WERI-Rb-1 (cell line): ENCODE measurements around the gene SLC5A10.

Experiments used
- DNase-seq: peaks from one replicate; pipeline ENCODE4 v3.0.0-alpha.2; 2020
- H3K27ac ChIP-seq: fragments of 250-450 bp; sonication (Bioruptor Pico); 2 replicates; pipeline ENCODE4 v1.5.1; 2020; ENCODE audit warnings: mild to moderate bottlenecking, moderate library complexity
- H3K27me3 ChIP-seq: fragments of 250-450 bp; sonication (Bioruptor Pico); 2 replicates; pipeline ENCODE4 v1.5.1; 2021; ENCODE audit warnings: mild to moderate bottlenecking, low read depth, moderate library complexity; ENCODE audit not compliant: insufficient read depth, severe bottlenecking
- H3K36me3 ChIP-seq: fragments of 250-450 bp; sonication (Bioruptor Pico); 2 replicates; pipeline ENCODE4 v1.5.1; 2020; ENCODE audit warnings: mild to moderate bottlenecking, moderate library complexity
- H3K4me3 ChIP-seq: 2 replicates; pipeline ENCODE4 v1.5.1; 2011; ENCODE audit warnings: low read depth, mild to moderate bottlenecking, control low read depth, low read length
- H3K9me3 ChIP-seq: fragments of 250-450 bp; sonication (Bioruptor Pico); 2 replicates; pipeline ENCODE4 v1.5.1; 2021; ENCODE audit warnings: mild to moderate bottlenecking, moderate library complexity; ENCODE audit not compliant: severe bottlenecking
- TF ChIP-seq, protein P1 (sequence below): IDR thresholded peaks from 2 replicates; pipeline ENCODE4 v1.5.1; 2011; ENCODE audit warnings: low read depth, mild to moderate bottlenecking, control low read depth, inconsistent platforms, low read length

The SLC5A10 gene

DNA sequence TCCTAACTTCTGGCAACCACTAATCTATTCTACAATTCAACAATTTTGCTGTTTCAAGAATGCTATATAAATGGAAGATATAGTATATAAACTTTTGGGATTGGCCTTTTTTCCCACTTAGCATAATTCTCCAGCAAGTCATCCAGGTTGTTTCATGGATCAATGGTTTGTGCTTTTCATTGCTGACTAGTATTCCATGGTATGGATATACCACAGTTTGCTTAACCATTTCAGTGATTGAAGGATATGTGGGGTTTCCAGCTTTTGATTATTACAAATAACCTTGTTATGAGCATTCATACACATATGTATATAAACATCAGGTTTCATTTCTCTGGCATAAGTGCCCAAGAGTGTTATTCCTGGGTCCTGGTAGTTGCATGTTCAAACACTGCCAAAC lies 54.7 kb downstream of the SLC5A10 start:
- H3K27me3 ChIP-seq, result no peaks in the 10 kb centered on the region
- no peak overlapping the region for H3K4me3 ChIP-seq
- H3K36me3 ChIP-seq, result no peaks in the 10 kb centered on the region
- TF ChIP-seq, protein P1, sequence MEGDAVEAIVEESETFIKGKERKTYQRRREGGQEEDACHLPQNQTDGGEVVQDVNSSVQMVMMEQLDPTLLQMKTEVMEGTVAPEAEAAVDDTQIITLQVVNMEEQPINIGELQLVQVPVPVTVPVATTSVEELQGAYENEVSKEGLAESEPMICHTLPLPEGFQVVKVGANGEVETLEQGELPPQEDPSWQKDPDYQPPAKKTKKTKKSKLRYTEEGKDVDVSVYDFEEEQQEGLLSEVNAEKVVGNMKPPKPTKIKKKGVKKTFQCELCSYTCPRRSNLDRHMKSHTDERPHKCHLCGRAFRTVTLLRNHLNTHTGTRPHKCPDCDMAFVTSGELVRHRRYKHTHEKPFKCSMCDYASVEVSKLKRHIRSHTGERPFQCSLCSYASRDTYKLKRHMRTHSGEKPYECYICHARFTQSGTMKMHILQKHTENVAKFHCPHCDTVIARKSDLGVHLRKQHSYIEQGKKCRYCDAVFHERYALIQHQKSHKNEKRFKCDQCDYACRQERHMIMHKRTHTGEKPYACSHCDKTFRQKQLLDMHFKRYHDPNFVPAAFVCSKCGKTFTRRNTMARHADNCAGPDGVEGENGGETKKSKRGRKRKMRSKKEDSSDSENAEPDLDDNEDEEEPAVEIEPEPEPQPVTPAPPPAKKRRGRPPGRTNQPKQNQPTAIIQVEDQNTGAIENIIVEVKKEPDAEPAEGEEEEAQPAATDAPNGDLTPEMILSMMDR, result no peak
- H3K9me3 ChIP-seq, result peaks cover 4% of the 10 kb centered on the region
- no peak for DNase-seq
- no peak overlapping the region for H3K27ac ChIP-seq

GRCh38 chr17:19009970-19010369 lies 58.0 kb downstream of the SLC5A10 start:
- Histone ChIP-seq H3K4me3 (no peak overlapping the region), H3K27me3 (no peaks in the 10 kb centered on the region), H3K9me3 (peaks cover 4% of the 10 kb centered on the region), H3K36me3 (no peaks in the 10 kb centered on the region), H3K27ac (no peak overlapping the region)
- TF ChIP-seq, protein P1, result no peak
- DNase-seq, result no peak

DNA sequence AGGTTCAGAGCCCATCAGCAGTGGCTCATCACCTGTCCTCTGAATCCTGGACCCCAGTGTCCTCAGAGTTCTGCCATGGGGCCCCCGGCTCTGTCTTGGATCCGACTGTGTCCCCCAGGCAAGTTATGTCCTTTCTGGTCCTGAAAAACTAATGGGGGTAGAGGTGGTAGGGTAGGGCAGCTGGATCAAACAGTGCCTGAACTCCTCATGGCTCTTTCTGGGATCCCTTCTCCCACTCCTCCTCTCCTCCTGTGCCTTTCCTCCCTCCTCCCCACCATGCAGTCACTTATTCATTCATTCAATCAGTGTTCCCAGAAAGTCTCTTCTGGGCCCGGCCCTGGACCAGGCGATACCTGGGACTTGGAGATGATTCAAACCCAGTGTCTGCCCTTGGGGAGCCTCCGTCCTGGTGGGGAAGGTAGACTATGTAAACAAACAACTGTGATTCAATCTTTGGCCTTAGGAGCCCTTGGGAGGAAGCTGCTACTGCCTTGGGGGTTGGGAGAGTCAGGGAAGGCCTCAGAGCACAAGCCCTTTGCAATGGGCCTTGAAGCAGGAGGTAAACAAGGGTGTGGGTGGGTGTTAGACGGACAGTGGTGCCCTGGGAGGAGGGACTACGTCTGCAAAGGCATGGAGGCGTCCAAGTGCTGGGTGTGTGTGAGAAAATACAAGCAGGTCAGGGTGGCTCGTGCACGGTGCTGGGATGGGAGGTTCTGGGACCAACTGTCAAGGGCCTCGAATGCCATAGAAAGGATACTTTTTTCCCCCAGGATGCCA lies 59.0 kb downstream of the SLC5A10 start:
- no peaks in the 10 kb centered on the region for H3K36me3 ChIP-seq
- H3K4me3 ChIP-seq, result no peak overlapping the region
- peaks cover 4% of the 10 kb centered on the region for H3K9me3 ChIP-seq
- no peaks in the 10 kb centered on the region for H3K27me3 ChIP-seq
- H3K27ac ChIP-seq, result no peak overlapping the region
- no peak for DNase-seq
- TF ChIP-seq, protein P1, result no peak

- Histone ChIP-seq H3K27me3 (no peaks in the 10 kb centered on the region), H3K36me3 (no peaks in the 10 kb centered on the region), H3K4me3 (no peak overlapping the region), H3K9me3 (peaks cover 2% of the 10 kb centered on the region), H3K27ac (no peak overlapping the region)
- no peak for DNase-seq
- TF ChIP-seq, protein P1, result no peak
These were observed 59.6 kb downstream of the SLC5A10 start for GRCh38 chr17:19011581-19011980.

GRCh38 chr17:19012171-19013080 lies 60.5 kb downstream of the SLC5A10 start:
- Histone ChIP-seq H3K4me3 (no peak overlapping the region), H3K27me3 (no peaks in the 10 kb centered on the region), H3K36me3 (no peaks in the 10 kb centered on the region), H3K9me3 (no peaks in the 10 kb centered on the region), H3K27ac (no peak overlapping the region)
- no peak for DNase-seq
- TF ChIP-seq, protein P1, result no peak
